ENCODE data around the gene RAMP3. TPM values are rescaled to one million over a fixed set of nuclear protein-coding genes. Genes with fewer than 3 reads are reported as not detected.

RAMP3 gene
- polyA plus RNA-seq, 1 experiment, result not detected

- H3K27me3 ChIP-seq (ENCODE audit: control insufficient read depth, insufficient read depth, low read length), result peaks cover 1% of the 10 kb centered on the region
- no peak for TF ChIP-seq CTCF (IDR thresholded peaks at IDR 0.05; ENCODE audit: insufficient read depth, low read depth, low read length)
- H3K4me3 ChIP-seq (ENCODE audit: low read depth, low read length), result no peak overlapping the region
- H3K36me3 ChIP-seq (ENCODE audit: control insufficient read depth, insufficient read depth, low read length), result no peaks in the 10 kb centered on the region
- ChIA-PET POLR2A (no interaction called here), CTCF (interaction anchor here (1.1 to 1.2 kb wide), 2 partner anchors 144 to 275 kb away, joined by 3 read pairs; no protein-coding TSS in a partner anchor)
- DNase-seq (ENCODE audit: low read depth), result no peak
Measured at GRCh38 chr7:45131891-45132290, 25.7 kb upstream of the RAMP3 start.

- Histone ChIP-seq H3K4me3 (ENCODE audit: low read depth, low read length) (no peak overlapping the region), H3K36me3 (ENCODE audit: control insufficient read depth, insufficient read depth, low read length) (no peaks in the 10 kb centered on the region), H3K27me3 (ENCODE audit: control insufficient read depth, insufficient read depth, low read length) (peaks cover 1% of the 10 kb centered on the region)
- TF ChIP-seq CTCF (IDR thresholded peaks at IDR 0.05; ENCODE audit: insufficient read depth, low read depth, low read length), result no peak
- DNase-seq (ENCODE audit: low read depth), result no peak
- CTCF ChIA-PET, result interaction anchor here (6.2 kb wide), 1 partner anchor 161 kb away, joined by 143 read pairs; no protein-coding TSS in a partner anchor
- POLR2A ChIA-PET, result no interaction called here
Measured at GRCh38 chr7:45132708-45133320, 24.8 kb upstream of the RAMP3 start.

- TF ChIP-seq CTCF (IDR thresholded peaks at IDR 0.05; ENCODE audit: insufficient read depth, low read depth, low read length), result no peak
- H3K36me3 ChIP-seq (ENCODE audit: control insufficient read depth, insufficient read depth, low read length), result no peaks in the 10 kb centered on the region
- H3K27me3 ChIP-seq (ENCODE audit: control insufficient read depth, insufficient read depth, low read length), result peaks cover 1% of the 10 kb centered on the region
- no peak overlapping the region for H3K4me3 ChIP-seq (ENCODE audit: low read depth, low read length)
- POLR2A ChIA-PET, result no interaction called here
- DNase-seq (ENCODE audit: low read depth), result no peak
- CTCF ChIA-PET, result interaction anchor here (6.2 kb wide), 1 partner anchor 161 kb away, joined by 143 read pairs; no protein-coding TSS in a partner anchor
Measured at GRCh38 chr7:45133352-45133751, 24.2 kb upstream of the RAMP3 start.

- ChIA-PET CTCF (interaction anchor here (1.2 to 6.2 kb wide), 3 partner anchors 22 to 275 kb away, joined by 5 to 143 read pairs (median 55); partner anchors contain the start of gene TBRG4), POLR2A (no interaction called here)
- DNase-seq (ENCODE audit: low read depth), result no peak
Measured at GRCh38 chr7:45133877-45134276, 23.7 kb upstream of the RAMP3 start.

More at GRCh38 chr7:45133877-45134276, 23.7 kb upstream of the RAMP3 start:
- no peaks in the 10 kb centered on the region for H3K36me3 ChIP-seq (ENCODE audit: control insufficient read depth, insufficient read depth, low read length)
- TF ChIP-seq CTCF (IDR thresholded peaks at IDR 0.05; ENCODE audit: insufficient read depth, low read depth, low read length), result no peak
- no peak overlapping the region for H3K4me3 ChIP-seq (ENCODE audit: low read depth, low read length)
- peaks cover 3% of the 10 kb centered on the region for H3K27me3 ChIP-seq (ENCODE audit: control insufficient read depth, insufficient read depth, low read length)
